PC-3 (cell line): ENCODE data around the gene EMCN. TPM values are rescaled to one million over a fixed set of nuclear protein-coding genes. Genes with fewer than 3 reads are reported as not detected.

Experiments used
- ATAC-seq: fragments of 200-7000 bp; cut with Tn5 transposase; 2 replicates; pipeline ENCODE4 v1.9.1; 2020; ENCODE audit warnings: mild to moderate bottlenecking, moderate library complexity
- BruUV-seq: library from RNA; stranded (reverse); fragments of 400-500 nt; replicated peaks from 2 replicates; lab custom pipeline; 2021; lab: Mats Ljungman, UMichigan
- CTCF ChIA-PET: fragments of 300-600 bp; sonication (Branson Sonifier 250); formaldehyde crosslinking; loops from one replicate; lab custom pipeline; 2022; ENCODE audit warnings: antibody characterized with exemption; lab: Charles Lee
- POLR2A ChIA-PET: fragments of 300-600 bp; sonication (Branson Sonifier 250); formaldehyde crosslinking; loops from one replicate; lab custom pipeline; 2022; ENCODE audit warnings: antibody characterized with exemption; ENCODE audit not compliant: unreplicated experiment; lab: Charles Lee
- DNase-seq: peaks from one replicate; pipeline ENCODE4 v3.0.0-alpha.2; 2015
- H2AFZ ChIP-seq: fragments of 300-600 bp; sonication (generic); 2 replicates; pipeline ENCODE4 v1.6.0; 2016; ENCODE audit warnings: antibody characterized with exemption, low read length
- H3F3A ChIP-seq: fragments of 300-600 bp; sonication (generic); one replicate; pipeline ENCODE4 v1.6.0; 2017; ENCODE audit warnings: antibody characterized with exemption, low read length, control low read depth, mild to moderate bottlenecking; ENCODE audit not compliant: unreplicated experiment
- H3K27ac ChIP-seq: fragments of 300-600 bp; sonication (generic); 2 replicates; pipeline ENCODE4 v1.5.1; 2016; ENCODE audit warnings: mild to moderate bottlenecking, low read length
- H3K27me3 ChIP-seq: fragments of 300-600 bp; sonication (generic); 2 replicates; pipeline ENCODE4 v1.6.1; 2016; ENCODE audit warnings: low read length, mixed read lengths
- H3K36me3 ChIP-seq: fragments of 300-600 bp; sonication (generic); 2 replicates; pipeline ENCODE4 v1.6.1; 2016; ENCODE audit warnings: low read depth, mixed run types, low read length, mixed read lengths
- H3K4me1 ChIP-seq: fragments of 300-600 bp; sonication (generic); 2 replicates; pipeline ENCODE4 v1.5.1; 2016; ENCODE audit warnings: low read length; ENCODE audit not compliant: insufficient read depth
- H3K4me2 ChIP-seq: fragments of 300-600 bp; sonication (generic); 2 replicates; pipeline ENCODE4 v1.6.0; 2016; ENCODE audit warnings: low read length
- H3K4me3 ChIP-seq: fragments of 300-600 bp; sonication (generic); 2 replicates; pipeline ENCODE4 v1.5.1; 2016; ENCODE audit warnings: mild to moderate bottlenecking, low read length, mixed read lengths
- H3K79me2 ChIP-seq: fragments of 300-600 bp; sonication (generic); 2 replicates; pipeline ENCODE4 v1.6.1; 2017; ENCODE audit warnings: low read length, mixed read lengths
- H3K9ac ChIP-seq: fragments of 300-600 bp; sonication (generic); 2 replicates; pipeline ENCODE4 v1.6.0; 2016; ENCODE audit warnings: mild to moderate bottlenecking, low read length
- H3K9me2 ChIP-seq: fragments of 300-600 bp; sonication (generic); replicated peaks from 2 replicates; pipeline ENCODE4 v1.6.1; 2016; ENCODE audit warnings: mixed run types, low read length, mixed read lengths
- H3K9me3 ChIP-seq: fragments of 300-600 bp; sonication (generic); 2 replicates; pipeline ENCODE4 v1.6.1; 2016; ENCODE audit warnings: low read length, mixed read lengths
- H4K20me1 ChIP-seq: fragments of 300-600 bp; sonication (generic); 2 replicates; pipeline ENCODE4 v1.6.1; 2016; ENCODE audit warnings: low read length, mixed read lengths
- EZH2 ChIP-seq: fragments of 300-600 bp; sonication (generic); IDR thresholded peaks from one replicate; pipeline ENCODE4 v1.6.1; 2017; ENCODE audit warnings: antibody characterized with exemption, mild to moderate bottlenecking, low read length; ENCODE audit not compliant: unreplicated experiment
- EZH2phosphoT487 ChIP-seq: fragments of 300-600 bp; sonication (generic); IDR thresholded peaks from 2 replicates; pipeline ENCODE4 v1.6.1; 2018; ENCODE audit warnings: mild to moderate bottlenecking, antibody characterized with exemption, low read length, borderline replicate concordance
- intact Hi-C: fragments of 100-400 bp; cut with micrococcal nuclease; formaldehyde crosslinking; loops from 2 replicates; pipeline ENCODE4 v1.9.0; 2023
- total RNA-seq: library from RNA; depleted of rRNA; stranded (reverse); fragments of >200 nt; gene quantifications from 2 replicates; pipeline ENCODE4 v1.2.3, GENCODE V29; 2014
- TF ChIP-seq, protein P1 (sequence below): fragments of 300-600 bp; sonication (generic); conservative IDR thresholded peaks from 2 replicates; pipeline ENCODE4 v1.5.1; 2017; ENCODE audit warnings: antibody characterized with exemption, low read depth, mild to moderate bottlenecking, low read length

Gene EMCN
- total RNA-seq, 1 experiment from 2014 or later = not detected

GRCh38 chr4:100461807-100462605 is 55.8 kb downstream of the EMCN start:
- Histone ChIP-seq H3F3A (no peaks in the 10 kb centered on the region), H3K27ac (no peak overlapping the region), H3K9me3 (no peaks in the 10 kb centered on the region), H3K9ac (no peak overlapping the region), H3K27me3 (no peaks in the 10 kb centered on the region), H3K4me2 (no peak overlapping the region), H4K20me1 (no peaks in the 10 kb centered on the region), H2AFZ (no peak overlapping the region), H3K36me3 (no peaks in the 10 kb centered on the region), H3K4me1 (no peaks in the 10 kb centered on the region), H3K4me3 (no peak overlapping the region), H3K79me2 (no peaks in the 10 kb centered on the region), H3K9me2 (no peaks in the 10 kb centered on the region)
- ATAC-seq (no peak), DNase-seq (peak; percentile 56)
- intact Hi-C loops = no loop called here
- BruUV-seq = no TSS peak
- ChIA-PET CTCF (no interaction called here), POLR2A (no interaction called here)
- TF ChIP-seq EZH2phosphoT487 (no peak), EZH2 (no peak)
- TF ChIP-seq, protein P1, sequence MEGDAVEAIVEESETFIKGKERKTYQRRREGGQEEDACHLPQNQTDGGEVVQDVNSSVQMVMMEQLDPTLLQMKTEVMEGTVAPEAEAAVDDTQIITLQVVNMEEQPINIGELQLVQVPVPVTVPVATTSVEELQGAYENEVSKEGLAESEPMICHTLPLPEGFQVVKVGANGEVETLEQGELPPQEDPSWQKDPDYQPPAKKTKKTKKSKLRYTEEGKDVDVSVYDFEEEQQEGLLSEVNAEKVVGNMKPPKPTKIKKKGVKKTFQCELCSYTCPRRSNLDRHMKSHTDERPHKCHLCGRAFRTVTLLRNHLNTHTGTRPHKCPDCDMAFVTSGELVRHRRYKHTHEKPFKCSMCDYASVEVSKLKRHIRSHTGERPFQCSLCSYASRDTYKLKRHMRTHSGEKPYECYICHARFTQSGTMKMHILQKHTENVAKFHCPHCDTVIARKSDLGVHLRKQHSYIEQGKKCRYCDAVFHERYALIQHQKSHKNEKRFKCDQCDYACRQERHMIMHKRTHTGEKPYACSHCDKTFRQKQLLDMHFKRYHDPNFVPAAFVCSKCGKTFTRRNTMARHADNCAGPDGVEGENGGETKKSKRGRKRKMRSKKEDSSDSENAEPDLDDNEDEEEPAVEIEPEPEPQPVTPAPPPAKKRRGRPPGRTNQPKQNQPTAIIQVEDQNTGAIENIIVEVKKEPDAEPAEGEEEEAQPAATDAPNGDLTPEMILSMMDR = no peak

GRCh38 chr4:100450449-100450848 is 67.4 kb downstream of the EMCN start:
- Histone ChIP-seq H4K20me1 (no peaks in the 10 kb centered on the region), H3K9me2 (no peaks in the 10 kb centered on the region), H3K9ac (no peak overlapping the region), H3K27me3 (no peaks in the 10 kb centered on the region), H3K9me3 (no peaks in the 10 kb centered on the region), H3K4me2 (no peak overlapping the region), H3F3A (no peaks in the 10 kb centered on the region), H3K79me2 (no peaks in the 10 kb centered on the region), H3K36me3 (no peaks in the 10 kb centered on the region), H3K4me3 (no peak overlapping the region), H2AFZ (no peak overlapping the region), H3K4me1 (no peaks in the 10 kb centered on the region), H3K27ac (no peak overlapping the region)
- no TSS peak for BruUV-seq
- ATAC-seq (no peak), DNase-seq (no peak)
- TF ChIP-seq, protein P1 = no peak
- TF ChIP-seq EZH2 (no peak), EZH2phosphoT487 (no peak)
- intact Hi-C loops = no loop called here
- CTCF ChIA-PET = no interaction called here
- POLR2A ChIA-PET = no interaction called here

DNA sequence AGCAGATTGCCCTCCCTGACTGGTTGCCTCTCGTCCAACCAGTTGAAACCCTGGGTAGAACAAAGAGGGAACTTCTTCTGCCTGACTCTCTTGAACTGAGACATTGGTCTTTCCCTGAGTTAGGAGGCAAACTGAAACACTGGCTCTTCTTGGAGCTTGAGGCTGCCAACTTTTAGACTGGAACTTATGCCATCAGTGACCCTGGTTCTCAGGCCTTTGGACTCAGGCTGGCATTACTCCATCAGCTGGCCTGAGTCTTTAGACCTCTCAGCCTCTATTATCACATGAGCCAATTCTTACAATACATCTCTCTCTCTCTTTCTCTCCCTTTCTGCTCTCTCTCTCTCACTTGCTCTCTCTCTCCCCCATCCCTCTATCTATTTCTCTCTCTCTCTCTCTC is 86.4 kb downstream of the EMCN start:
- H3K27me3 ChIP-seq = no peaks in the 10 kb centered on the region
- H3K79me2 ChIP-seq = no peaks in the 10 kb centered on the region
- H3F3A ChIP-seq = no peaks in the 10 kb centered on the region
- peaks cover 13% of the 10 kb centered on the region for H3K4me1 ChIP-seq
- H3K4me2 ChIP-seq = no peak overlapping the region
- no peaks in the 10 kb centered on the region for H3K36me3 ChIP-seq
- H3K9ac ChIP-seq = no peak overlapping the region
- TF ChIP-seq EZH2phosphoT487 = no peak
- H3K4me3 ChIP-seq = no peak overlapping the region
- BruUV-seq = no TSS peak
- no peaks in the 10 kb centered on the region for H3K9me3 ChIP-seq
- no peak overlapping the region for H2AFZ ChIP-seq
- no peak overlapping the region for H3K27ac ChIP-seq
- intact Hi-C loops = no loop called here
- ChIA-PET POLR2A (no interaction called here), CTCF (no interaction called here)
- H4K20me1 ChIP-seq = no peaks in the 10 kb centered on the region
- no peak for ATAC-seq
- H3K9me2 ChIP-seq = no peaks in the 10 kb centered on the region
- DNase-seq = no peak
